Peyer's patch (tissue), 4 donors: ENCODE data around the gene NHLRC4.

Experiments used
- POLR2A ChIP-seq, 2 donors: fragments of 450-650 bp; IDR thresholded peaks; one replicate each; pipeline ENCODE4 v1.5.1; 2017; ENCODE audit warnings: antibody characterized with exemption in 2 of 2, mild to moderate bottlenecking in 2 of 2, moderate library complexity in 2 of 2
- TF ChIP-seq, protein P1 (sequence below), 6 experiments: fragments of 450-650 bp in 4 of 6; fragments of 200-600 bp in 2 of 6; sonication (generic) in 1 of 6; IDR thresholded peaks; one replicate each; pipeline ENCODE4 v1.5.1; 2017 to 2019; ENCODE audit warnings: antibody characterized with exemption in 6 of 6, mild to moderate bottlenecking in 3 of 6, moderate library complexity in 1 of 6

GRCh38 chr16:586645-587590 is 20.1 kb downstream of the NHLRC4 start:
- no peak for TF ChIP-seq POLR2A (IDR thresholded peaks at IDR 0.05)
- TF ChIP-seq, protein P1, sequence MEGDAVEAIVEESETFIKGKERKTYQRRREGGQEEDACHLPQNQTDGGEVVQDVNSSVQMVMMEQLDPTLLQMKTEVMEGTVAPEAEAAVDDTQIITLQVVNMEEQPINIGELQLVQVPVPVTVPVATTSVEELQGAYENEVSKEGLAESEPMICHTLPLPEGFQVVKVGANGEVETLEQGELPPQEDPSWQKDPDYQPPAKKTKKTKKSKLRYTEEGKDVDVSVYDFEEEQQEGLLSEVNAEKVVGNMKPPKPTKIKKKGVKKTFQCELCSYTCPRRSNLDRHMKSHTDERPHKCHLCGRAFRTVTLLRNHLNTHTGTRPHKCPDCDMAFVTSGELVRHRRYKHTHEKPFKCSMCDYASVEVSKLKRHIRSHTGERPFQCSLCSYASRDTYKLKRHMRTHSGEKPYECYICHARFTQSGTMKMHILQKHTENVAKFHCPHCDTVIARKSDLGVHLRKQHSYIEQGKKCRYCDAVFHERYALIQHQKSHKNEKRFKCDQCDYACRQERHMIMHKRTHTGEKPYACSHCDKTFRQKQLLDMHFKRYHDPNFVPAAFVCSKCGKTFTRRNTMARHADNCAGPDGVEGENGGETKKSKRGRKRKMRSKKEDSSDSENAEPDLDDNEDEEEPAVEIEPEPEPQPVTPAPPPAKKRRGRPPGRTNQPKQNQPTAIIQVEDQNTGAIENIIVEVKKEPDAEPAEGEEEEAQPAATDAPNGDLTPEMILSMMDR (IDR thresholded peaks at IDR 0.05): no peak
